Heart right ventricle (tissue), 16 donors: ENCODE data around the gene SEPTIN3. TPM values are rescaled to one million over a fixed set of nuclear protein-coding genes. Genes with fewer than 3 reads are reported as not detected.

Source experiments
- ATAC-seq, 8 donors: fragments of 200-7000 bp; cut with Tn5 transposase; one replicate each; pipeline ENCODE4 v1.9.1; 2020; ENCODE audit warnings: mild to moderate bottlenecking in 8 of 8, moderate library complexity in 8 of 8, moderate number of reproducible peaks in 1 of 8
- DNase-seq, 2 donors: peaks; one replicate each; pipeline ENCODE4 v3.0.0-alpha.2; 2020
- H3K27ac ChIP-seq, 10 donors: fragments of 200-600 bp; sonication (generic) in 2 of 10; one replicate each; pipeline versions ENCODE4 v1.5.0 to v1.8.0; 2020 to 2022; ENCODE audit warnings: mild to moderate bottlenecking in 3 of 10
- H3K27me3 ChIP-seq, 7 donors: fragments of 200-600 bp; one replicate each; pipeline ENCODE4 v1.8.0; 2021 to 2022; ENCODE audit warnings: mild to moderate bottlenecking in 2 of 7
- H3K36me3 ChIP-seq, 9 donors: fragments of 200-600 bp; sonication (generic) in 1 of 9; one replicate each; pipeline versions ENCODE4 v1.5.0 to v1.8.0; 2020 to 2022; ENCODE audit warnings: mild to moderate bottlenecking in 2 of 9
- H3K4me1 ChIP-seq, 9 donors: fragments of 200-600 bp; sonication (generic) in 1 of 9; one replicate each; pipeline versions ENCODE4 v1.5.0 to v1.8.0; 2020 to 2022; ENCODE audit warnings: mild to moderate bottlenecking in 4 of 9
- H3K4me3 ChIP-seq, 10 donors: fragments of 200-600 bp; sonication (generic) in 2 of 10; one replicate each; pipeline versions ENCODE4 v1.5.0 to v1.8.0; 2020 to 2022; ENCODE audit warnings: mild to moderate bottlenecking in 7 of 10, moderate library complexity in 2 of 10
- H3K9me3 ChIP-seq, 11 donors: fragments of 200-600 bp in 10 of 11; sonication (generic) in 2 of 11; one replicate each; pipeline versions ENCODE4 v1.5.0 to v1.8.0; 2013 to 2022; ENCODE audit warnings: mild to moderate bottlenecking in 2 of 11, control low read depth in 1 of 11, moderate library complexity in 1 of 11
- WGBS, 2 donors: extraction: QIAGEN DNeasy Blood & Tissue Kit; methylation state at CpG; one replicate each; pipeline ENCODE4 v1.1.7; 2013; ENCODE audit warnings: inconsistent platforms in 1 of 2; 5-methylcytosine and 5-hydroxymethylcytosine counted together
- intact Hi-C, 10 donors: fragments of 100-400 bp; cut with DNase I; formaldehyde crosslinking; loops; one replicate each; pipeline versions ENCODE4 v1.11.1 to v1.14.2; 2022
- polyA plus RNA-seq, 2 donors: library from polyadenylated mRNA; stranded (reverse); fragments of 200-250 nt; gene quantifications; one replicate each; pipeline ENCODE4 v1.2.3, GENCODE V29; 2013
- total RNA-seq, 10 donors: library from RNA; stranded (reverse); fragmentation: NEBNext Ultra II Directional in 3 of 10; extraction: Animal tissue kit (Norgen Biotek cat#: 25700) in 3 of 10; gene quantifications; one replicate each; pipeline versions ENCODE4 v1.2.1 to v1.2.4, GENCODE V29; 2021 to 2023
- TF ChIP-seq, protein P1 (sequence below), 9 donors: fragments of 200-600 bp; sonication (generic) in 2 of 9; IDR thresholded peaks; one replicate each; pipeline versions ENCODE4 v1.5.0 to v1.8.0; 2021 to 2022; ENCODE audit warnings: antibody characterized with exemption in 9 of 9, mild to moderate bottlenecking in 5 of 9, moderate library complexity in 1 of 9
- donor health status: Arrhythmogenic right ventricular cardiomyopathy.
- donor health status: ischemic (EF 13 %, LVEDD 7.1; RV severe dilation, severe dysfunction).
- donor health status: healthy with polysubstance abuse.
- donor health status: DM: no; HTN: yes; CAD: no.
- donor health status: DM: no; HTN: no; CAD: no.
- donor health status: ischemic (EF 25% LVEDD 6.9; RV normal size, moderate dysfunction).
- donor health status: ischemic (EF 25% LVEDD 5.7; RV mildly dilated, moderate dysfunction).
- donor health status: healthy.
- donor health status: DM: yes; HTN: yes; CAD: no.
- donor health status: Ischemic cardiomyopathy.
- donor health status: ischemic (EF 35%, LVEDD 5.7; RV mildly dilated, moderate dysfunction).
- donor health status: nonischemic (EF 11% LVEDD 7.7; RV severe dilation, severe dysfunction).
- donor health status: DM: yes; HTN: yes; CAD: no.
- donor health status: PGD.
- donor health status: ischemic (EF 29% LVEDD 5.4; RV normal size, mild dysfunction).
- donor health status: nonischemic (EF 23%, LVEDD 6.1; RV moderate dilation, normal function).

Gene SEPTIN3
- total and polyA plus RNA-seq, 12 donors = 0.03 to 0.44 (median 0.10) TPM; not detected in 6

- no peak for DNase-seq
- Histone ChIP-seq H3K27me3 (peaks cover 0 to 63% (median 59%) of the 10 kb centered on the region in 7 donors), H3K36me3 (no peaks in the 10 kb centered on the region), H3K27ac (no peak overlapping the region), H3K9me3 (no peaks in the 10 kb centered on the region), H3K4me1 (peaks cover 0 to 6% (median 5%) of the 10 kb centered on the region in 9 donors), H3K4me3 (peak overlapping the region in 9 of 10 donors; percentile 15 to 50 (median 37))
- TF ChIP-seq, protein P1, sequence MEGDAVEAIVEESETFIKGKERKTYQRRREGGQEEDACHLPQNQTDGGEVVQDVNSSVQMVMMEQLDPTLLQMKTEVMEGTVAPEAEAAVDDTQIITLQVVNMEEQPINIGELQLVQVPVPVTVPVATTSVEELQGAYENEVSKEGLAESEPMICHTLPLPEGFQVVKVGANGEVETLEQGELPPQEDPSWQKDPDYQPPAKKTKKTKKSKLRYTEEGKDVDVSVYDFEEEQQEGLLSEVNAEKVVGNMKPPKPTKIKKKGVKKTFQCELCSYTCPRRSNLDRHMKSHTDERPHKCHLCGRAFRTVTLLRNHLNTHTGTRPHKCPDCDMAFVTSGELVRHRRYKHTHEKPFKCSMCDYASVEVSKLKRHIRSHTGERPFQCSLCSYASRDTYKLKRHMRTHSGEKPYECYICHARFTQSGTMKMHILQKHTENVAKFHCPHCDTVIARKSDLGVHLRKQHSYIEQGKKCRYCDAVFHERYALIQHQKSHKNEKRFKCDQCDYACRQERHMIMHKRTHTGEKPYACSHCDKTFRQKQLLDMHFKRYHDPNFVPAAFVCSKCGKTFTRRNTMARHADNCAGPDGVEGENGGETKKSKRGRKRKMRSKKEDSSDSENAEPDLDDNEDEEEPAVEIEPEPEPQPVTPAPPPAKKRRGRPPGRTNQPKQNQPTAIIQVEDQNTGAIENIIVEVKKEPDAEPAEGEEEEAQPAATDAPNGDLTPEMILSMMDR (IDR thresholded peaks at IDR 0.05) = no peak
- ATAC-seq = peak in 1 of 8 donors; percentile 27
- WGBS, 2 donors = 2 to 3% methylated on average over 45 to 46 of the region's 46 CpGs
- intact Hi-C loops = loop anchor here in 3 of 10 donors (1.0 to 10.0 kb wide), 3 partner anchors 43 to 498 kb away; no protein-coding TSS in a partner anchor
Measured at GRCh38 chr22:41976961-41977566, 7.8 kb downstream of the SEPTIN3 start.

GRCh38 chr22:41978732-41979131, 9.5 kb downstream of the SEPTIN3 start:
- H3K9me3 ChIP-seq = no peaks in the 10 kb centered on the region
- H3K36me3 ChIP-seq = no peaks in the 10 kb centered on the region
- H3K4me1 ChIP-seq = peaks cover 0 to 15% (median 5%) of the 10 kb centered on the region in 9 donors
- no peak for DNase-seq
- TF ChIP-seq, protein P1 (IDR thresholded peaks at IDR 0.05) = no peak
- no peak overlapping the region for H3K4me3 ChIP-seq
- no peak overlapping the region for H3K27ac ChIP-seq
- ATAC-seq = no peak
- intact Hi-C loops = loop anchor here in 2 of 10 donors (10.0 kb wide), 2 partner anchors 466 to 496 kb away; no protein-coding TSS in a partner anchor
- H3K27me3 ChIP-seq = peaks cover 0 to 46% (median 43%) of the 10 kb centered on the region in 7 donors
- 91 to 100% methylated on average over 1 of the region's 1 CpG for WGBS, 2 donors

DNA sequence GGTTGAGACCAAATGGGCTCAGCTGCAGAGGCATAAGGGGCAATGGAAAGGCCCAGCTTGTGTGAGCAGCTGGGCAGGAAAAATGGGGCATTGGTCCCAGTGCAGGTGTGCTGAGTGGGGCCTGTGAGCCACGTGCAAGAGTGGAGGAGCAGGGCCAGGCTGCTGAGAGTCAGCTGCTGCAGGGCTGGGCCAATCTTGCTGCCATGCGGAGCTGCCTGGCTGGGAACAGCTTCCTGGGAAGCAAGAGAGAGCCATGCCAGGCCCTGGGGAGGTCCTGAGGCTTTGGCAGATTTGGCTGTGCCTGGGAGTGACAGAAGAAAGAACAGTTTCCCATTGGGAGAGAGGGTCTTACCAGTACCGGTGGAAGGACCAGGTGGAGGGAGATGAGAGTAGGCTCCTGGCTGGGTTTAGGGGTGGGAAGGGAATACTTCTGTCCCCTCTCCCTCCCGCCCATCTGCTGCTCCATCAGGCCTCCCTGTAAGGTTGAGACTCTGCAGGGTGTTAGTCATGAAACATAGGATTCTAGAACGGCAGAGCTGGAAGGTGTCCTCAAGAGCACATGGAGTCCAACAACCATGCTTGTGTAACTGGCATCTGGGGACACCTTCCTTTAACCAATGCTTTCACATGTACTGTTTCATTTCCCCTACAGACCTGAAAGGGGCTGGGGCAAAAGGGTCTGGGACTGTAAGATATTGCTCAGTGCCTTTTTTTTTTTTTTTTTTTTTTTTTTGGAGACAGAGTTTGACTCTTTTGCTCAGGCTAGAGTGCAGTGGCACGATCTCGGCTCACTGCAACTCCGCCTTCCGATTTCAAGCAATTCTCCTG, 10.4 kb downstream of the SEPTIN3 start:
- TF ChIP-seq, protein P1 (IDR thresholded peaks at IDR 0.05) = no peak
- Histone ChIP-seq H3K36me3 (no peaks in the 10 kb centered on the region), H3K27me3 (peaks cover 0 to 37% (median 34%) of the 10 kb centered on the region in 7 donors), H3K27ac (no peak overlapping the region), H3K4me3 (no peak overlapping the region), H3K9me3 (no peaks in the 10 kb centered on the region), H3K4me1 (peaks cover 0 to 15% (median 5%) of the 10 kb centered on the region in 9 donors)
- DNase-seq (no peak), ATAC-seq (no peak)
- 74 to 78% methylated on average over 9 of the region's 9 CpGs for WGBS, 2 donors
- intact Hi-C loops = loop anchor here in 2 of 10 donors (10.0 kb wide), 2 partner anchors 465 to 495 kb away; no protein-coding TSS in a partner anchor

GRCh38 chr22:41982865-41983264, 13.6 kb downstream of the SEPTIN3 start:
- 63% methylated on average over 5 of the region's 5 CpGs for WGBS, 2 donors
- no peaks in the 10 kb centered on the region for H3K9me3 ChIP-seq
- no peak for ATAC-seq
- TF ChIP-seq, protein P1 (IDR thresholded peaks at IDR 0.05) = no peak
- no peak overlapping the region for H3K4me3 ChIP-seq
- H3K27ac ChIP-seq = no peak overlapping the region
- peaks cover 0 to 10% (median 0%) of the 10 kb centered on the region in 9 donors for H3K4me1 ChIP-seq
- intact Hi-C loops = no loop called here
- H3K36me3 ChIP-seq = no peaks in the 10 kb centered on the region
- peaks cover 0 to 7% (median 5%) of the 10 kb centered on the region in 7 donors for H3K27me3 ChIP-seq
- DNase-seq = no peak
